ENCODE results near the gene IRF4.

IRF4 gene

DNA sequence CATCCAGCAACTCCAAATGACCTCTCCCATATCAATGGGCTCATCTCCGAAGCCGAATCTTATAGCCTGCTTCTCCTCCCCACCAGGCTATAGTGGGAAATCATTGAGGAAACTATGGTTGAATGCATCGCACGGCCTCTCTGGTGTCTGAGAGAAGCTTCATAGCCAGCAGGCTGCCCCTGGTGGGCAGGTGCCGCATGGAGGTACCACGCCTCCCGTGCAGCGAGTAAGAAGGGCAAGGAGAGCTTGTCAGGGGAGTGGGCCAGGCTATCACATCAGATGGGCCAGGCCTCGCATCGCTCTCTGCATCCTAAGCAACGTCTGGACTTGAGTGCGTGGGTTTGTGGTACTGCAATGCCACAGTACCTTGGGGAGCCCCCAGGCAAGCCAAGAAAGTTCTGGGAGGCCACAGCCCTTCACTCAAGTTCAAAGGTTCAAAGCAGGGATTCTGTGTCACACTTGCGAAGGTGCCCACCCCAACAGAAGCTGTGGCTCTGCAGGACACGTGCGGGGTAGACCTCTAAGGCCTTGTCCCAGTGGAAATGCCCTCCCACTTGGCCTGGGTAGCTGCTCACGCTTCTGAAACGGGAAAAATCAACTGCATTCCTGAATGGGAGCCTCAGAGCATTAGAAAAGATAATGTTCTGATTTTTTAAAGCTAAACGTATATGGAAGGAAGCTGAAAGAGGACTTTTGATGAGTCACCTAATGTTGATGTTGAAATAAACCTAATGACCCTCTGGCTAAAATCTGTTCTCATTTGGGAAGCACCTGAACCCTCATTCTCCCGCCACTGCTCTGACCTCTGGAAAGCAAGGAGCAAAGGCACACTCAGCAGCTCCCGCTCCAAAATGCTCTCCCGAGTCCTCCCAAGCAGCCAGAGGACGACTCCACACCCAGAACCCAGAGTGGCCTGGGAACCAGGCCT, 8.4 kb upstream of the IRF4 start:
- no peak for DNase-seq

DNA sequence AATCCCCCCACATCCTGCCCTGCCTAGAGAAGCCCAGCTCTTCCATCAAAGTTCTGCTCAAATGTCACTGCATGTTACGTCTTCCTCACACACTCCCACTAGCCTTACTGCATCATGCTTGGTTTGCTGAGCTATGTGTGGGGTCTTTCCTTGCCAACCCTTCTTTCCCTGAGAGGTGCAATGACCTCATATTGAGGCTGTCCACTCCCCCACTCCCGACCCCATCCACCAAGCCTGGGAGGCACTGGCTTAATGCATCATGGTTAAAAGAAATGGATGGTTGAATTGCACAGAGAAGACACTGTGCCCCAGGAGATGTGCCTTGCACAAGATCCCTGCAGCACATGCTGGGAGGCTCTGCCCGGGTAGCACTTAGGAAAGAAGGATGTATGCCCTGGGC, 7.7 kb upstream of the IRF4 start:
- no peak for DNase-seq

DNA sequence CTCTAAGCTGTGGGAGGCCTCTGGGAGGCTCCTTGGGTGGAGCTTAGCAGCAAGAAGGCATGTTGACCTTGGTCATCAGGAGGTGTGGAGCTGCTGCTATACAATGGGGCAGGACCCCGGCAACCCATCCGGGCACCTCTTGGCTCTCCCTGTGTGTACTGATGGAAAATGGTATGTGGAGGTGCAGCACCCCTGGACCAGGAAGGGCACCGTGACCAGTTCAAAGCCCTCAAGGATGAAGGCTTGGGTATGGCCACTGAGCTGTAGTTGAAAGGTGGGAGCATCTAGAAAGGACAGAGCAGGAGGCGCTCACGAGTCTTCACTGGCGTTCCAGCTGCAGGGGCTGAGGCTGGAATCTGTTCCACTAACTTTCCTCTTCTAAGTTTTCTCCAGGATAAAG, 6.7 kb upstream of the IRF4 start:
- no peak for DNase-seq

DNA sequence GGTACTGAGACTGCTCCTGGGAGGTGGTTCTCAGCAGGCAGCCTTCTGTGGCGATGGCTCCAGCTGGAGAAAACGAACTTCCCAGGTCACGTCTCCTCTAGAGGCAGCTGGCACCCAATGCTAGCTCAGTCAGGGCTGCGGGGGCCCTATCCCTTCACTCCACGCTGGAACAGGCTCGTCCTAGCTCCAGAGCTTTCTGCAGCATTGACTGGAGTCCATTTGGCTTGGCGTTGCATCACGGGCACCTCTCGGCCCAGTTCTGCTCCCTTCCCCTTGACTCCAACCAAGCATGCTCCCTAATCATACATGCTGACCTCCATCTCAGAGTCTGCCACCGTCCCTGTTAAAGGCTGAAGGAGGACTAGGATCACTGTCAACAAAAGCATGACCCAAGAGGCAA, 5.9 kb upstream of the IRF4 start:
- DNase-seq, result no peak

DNA sequence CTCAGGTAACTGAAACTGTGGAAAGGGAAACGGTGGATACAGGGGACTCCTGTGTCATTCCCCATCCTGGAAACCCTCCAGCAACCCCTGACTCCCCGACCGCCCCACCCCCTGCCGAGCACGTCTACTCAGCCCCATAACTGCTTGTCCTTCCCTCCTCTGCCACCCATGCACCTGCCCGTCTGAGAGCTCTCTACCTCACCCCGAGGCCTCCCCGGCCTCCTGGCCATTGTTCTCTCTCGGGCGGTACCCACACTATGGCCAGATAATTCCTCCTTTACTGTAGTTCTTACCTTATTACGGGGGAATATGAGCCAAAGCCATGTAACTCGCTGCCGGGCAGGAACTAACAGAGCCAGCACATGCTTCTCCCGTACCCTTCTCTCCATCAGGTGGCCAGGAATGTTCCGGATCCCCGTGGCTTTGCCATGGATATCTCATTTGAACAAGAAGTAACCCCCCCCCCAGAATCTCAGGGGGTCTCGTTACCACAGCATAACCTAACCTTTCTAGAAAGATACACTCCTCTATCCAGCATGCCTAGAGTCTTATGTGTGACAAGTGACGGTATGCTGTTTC, 4.8 kb upstream of the IRF4 start:
- no peak for DNase-seq

DNA sequence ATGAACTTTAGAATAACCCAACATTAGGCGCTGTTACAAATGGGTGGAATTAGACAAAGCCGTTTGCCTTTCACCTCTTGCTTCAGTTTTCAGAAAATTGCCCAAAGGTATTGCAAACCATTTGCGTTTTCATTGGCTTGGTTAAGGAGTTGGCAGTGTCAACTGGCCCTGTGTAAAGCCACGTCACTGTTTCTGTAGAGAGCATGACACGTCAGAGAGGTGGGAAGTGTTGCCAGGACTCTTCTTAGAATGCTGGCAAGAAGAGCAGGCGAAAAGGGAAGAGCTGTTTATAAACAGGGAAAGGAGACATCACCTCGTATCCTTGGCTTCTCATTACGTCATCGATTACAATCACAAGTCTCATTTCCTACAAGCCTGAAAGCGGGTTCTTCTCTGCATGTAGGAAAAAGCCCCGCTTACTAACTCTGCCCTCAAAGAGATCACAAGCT, 4.2 kb upstream of the IRF4 start:
- no peak for DNase-seq

DNA sequence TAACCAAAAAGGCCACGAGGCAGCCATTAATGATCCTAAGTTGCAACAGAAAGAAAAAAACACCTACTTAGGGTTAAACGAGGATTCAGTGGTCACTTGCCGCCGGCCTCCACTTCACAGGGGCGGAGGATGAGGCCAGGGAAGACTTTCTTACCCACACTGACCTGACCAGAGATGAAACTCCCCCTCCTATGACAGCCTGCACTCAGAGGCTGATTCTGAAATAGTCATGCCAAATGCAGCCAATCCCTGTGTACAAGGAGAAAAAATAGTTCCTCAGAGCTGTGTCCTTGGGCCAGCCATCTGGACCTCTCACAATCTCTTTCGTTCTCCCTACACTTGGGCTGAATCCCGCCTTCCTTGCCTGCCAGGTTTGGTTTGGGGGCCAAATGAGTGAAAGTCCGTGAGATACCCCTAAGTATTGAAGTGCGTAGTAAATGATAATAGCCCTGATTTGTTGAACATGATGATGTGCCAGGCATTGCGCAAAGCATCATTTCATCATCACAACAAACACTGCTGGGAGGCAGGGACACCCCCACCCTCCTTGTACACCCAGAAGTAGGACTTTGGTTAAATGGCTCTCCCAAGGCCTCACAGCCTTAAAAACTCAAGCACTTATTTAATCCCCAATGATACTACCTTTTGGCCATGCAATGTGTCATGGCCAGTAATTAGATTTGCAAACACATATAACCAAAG, 3.2 kb upstream of the IRF4 start:
- no peak for DNase-seq

DNA sequence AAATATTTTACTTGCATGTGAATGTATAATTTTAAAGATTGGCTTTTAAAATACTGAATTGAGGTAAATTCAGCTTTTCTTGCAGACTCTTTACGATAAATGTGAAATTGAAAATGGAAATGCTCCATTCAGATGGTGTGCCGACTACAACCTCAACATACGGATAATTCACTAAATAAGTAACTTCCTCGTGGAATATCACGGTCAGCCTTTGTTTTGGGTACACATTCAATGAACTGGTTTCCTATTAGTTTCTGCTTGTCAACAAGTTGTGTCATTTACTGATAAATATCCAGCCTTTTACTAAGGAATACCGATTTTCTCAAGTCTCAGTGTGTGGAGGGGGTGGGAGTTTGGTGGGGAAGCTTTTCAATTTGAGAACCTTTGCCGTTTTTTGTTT, 2.4 kb upstream of the IRF4 start:
- no peak for DNase-seq

DNA sequence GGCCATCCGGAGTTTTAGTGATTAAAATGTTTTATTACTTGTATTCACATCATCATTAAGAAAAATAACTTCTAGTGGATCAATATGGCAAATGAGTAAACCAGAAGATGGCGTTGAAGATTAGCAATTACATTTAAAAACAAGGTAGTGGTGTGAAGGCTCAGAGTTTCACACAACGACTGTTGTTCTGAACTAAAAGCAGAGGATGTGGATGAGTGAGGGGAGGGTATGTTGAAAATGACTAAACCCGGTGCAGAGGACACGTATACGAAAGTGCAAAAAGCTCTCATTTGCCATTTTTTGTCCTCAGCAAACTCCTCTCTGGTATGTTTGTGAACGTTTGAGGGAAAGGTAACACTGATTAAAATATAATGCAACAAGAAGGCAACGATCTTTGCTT, 1.9 kb upstream of the IRF4 start:
- DNase-seq, result peak in 1 of 2 donors; percentile 61

DNA sequence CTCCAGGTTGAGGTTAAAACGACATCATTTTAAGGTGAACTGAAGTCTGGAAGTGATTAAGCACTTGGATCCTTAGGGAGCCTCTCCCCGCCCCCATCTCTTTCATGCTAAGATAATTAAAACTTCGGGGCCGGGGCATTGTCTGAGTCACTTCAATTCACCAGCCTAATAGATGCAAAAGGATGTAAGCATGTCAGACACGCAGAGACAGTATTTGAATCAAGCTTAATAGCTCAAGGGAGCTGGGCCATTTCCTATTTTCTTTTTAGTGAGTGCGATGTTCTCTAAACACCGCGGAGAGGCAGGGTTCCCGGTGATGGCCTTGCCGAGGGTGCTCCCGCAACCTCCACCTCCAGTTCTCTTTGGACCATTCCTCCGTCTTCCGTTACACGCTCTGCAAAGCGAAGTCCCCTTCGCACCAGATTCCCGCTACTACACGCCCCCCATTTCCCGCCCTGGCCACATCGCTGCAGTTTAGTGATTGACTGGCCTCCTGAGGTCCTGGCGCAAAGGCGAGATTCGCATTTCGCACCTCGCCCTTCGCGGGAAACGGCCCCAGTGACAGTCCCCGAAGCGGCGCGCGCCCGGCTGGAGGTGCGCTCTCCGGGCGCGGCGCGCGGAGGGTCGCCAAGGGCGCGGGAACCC, 516 bp upstream of the IRF4 start:
- DNase-seq, result peak; percentile 34 to 49

DNA sequence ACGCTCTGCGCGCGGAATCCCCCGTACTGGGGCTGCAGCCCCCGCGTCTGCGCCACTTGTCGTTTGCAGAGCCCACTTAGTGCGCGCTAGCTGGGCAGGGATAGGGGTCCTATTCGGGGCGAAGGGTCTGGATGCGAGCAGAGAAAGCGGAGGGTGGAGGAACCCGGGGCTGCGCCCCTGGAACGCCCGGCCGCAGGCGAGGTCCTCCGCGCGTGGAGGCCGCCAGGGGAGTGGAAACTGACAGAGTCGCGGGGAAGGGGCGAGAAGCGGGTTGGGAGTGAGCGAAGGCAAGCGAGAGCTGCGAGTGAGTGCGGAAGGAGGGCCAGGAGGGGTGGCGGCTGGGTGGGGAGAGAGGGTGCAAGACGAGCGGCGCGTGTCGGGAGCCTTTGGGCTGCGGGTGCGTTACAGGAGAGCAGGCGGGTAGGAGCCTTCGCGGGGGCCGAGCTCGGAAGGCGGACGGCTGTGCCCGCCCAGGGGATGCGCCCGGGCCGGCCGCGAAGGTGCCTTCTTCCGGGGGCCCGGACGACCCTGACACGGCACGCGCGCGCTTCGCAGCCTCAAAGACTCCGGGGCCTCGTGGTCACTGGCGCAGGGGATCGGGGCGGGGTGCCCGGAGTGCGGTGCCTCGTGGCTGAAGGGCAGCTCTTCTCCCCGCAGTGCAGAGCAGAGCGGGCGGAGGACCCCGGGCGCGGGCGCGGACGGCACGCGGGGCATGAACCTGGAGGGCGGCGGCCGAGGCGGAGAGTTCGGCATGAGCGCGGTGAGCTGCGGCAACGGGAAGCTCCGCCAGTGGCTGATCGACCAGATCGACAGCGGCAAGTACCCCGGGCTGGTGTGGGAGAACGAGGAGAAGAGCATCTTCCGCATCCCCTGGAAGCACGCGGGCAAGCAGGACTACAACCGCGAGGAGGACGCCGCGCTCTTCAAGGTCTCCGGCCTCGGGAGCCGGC, 1.2 kb downstream of the IRF4 start:
- peak in 1 of 2 donors; percentile 36 for DNase-seq

DNA sequence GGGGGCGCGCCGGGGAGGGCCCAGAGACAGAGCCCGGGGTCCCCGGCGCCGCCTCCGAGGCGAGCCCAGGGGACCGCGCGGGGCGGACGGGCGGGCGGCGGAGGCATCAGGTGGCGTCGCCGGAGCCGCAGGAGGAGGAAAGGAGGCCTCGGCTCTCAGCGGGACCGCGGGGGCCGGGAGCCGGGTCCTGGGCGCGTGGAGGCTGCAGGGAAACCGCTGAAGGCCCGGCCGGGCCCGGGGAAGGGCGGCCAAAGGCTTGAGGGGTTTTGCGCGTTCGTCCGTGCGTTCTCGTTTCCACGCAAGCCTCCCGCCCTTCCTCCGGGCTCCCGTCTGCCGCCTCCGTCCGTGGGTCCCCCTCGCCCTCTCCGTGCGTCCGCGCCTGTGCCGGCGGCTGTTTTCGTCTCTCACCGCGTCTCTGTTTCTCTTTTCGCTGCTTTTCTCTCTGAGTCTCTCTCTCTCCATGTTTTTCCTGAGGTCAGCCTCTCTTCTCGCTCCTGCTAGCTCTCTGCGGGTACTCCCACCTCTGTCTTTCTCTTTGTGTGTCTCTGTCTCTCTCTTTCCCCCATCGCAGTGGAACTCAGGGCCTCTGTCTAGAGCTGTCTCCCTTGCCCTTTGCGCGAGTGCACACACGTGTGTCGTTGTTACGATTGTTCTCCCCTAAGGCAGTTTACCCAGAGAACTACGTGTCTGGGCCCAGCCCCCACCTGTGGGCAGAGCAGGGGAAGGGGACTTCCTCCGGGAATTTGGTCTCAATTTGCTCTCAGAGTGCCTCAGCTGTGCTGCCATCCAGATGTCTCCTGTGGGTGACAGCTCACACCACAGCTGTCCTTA, 2.1 kb downstream of the IRF4 start:
- DNase-seq, result peak in 1 of 2 donors; percentile 24

DNA sequence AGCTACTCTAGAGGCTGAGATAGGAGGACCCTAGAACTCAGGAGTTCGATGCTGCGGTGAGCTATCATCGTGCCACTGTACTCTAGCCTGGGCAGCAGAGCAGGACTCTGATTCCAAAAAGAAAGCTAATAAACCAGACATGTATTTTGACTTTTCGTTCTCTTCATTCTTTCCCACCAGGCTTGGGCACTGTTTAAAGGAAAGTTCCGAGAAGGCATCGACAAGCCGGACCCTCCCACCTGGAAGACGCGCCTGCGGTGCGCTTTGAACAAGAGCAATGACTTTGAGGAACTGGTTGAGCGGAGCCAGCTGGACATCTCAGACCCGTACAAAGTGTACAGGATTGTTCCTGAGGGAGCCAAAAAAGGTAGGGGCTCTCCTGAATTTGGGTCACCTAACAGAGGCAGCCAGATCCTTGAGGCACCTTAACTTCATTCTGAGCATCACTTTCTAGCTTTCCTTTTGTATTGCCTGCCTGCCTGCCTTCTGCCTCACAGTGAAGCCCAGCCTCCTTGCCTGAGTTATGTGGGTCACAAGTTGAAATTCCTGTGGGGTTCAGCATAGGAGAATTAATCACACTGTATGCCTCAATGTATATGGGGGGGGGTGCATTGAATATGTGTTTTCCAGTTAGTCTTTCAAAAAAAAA, 3.2 kb downstream of the IRF4 start:
- DNase-seq, result no peak

DNA sequence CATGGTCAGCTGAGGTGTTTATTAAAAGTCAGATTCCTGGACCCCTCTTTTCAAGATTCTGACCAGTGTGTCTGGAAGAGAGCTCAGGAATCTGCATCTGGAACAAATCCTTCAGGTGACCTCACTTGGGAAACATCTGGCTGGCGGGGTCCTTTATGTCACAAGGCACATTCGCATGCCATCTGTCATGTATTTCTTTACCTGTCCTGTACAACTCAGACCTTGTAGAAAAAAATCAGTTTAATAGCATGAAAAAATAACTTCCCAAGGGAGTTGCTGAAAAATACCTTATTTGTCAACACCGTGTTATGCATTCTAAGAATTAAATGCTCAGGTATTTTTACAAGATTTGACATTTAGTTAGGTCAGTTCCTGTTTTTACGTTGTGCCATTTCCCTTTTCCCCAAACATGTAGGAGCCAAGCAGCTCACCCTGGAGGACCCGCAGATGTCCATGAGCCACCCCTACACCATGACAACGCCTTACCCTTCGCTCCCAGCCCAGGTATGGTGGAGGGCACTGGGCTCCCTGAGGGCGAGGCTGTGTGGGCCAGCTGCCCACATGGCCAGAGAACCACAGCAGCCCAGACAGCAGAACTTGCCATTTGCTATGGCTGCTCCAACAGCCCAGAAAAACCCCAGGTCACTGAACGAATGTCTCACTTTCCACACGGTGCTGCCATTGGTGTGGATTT, 4.0 kb downstream of the IRF4 start:
- DNase-seq, result no peak

DNA sequence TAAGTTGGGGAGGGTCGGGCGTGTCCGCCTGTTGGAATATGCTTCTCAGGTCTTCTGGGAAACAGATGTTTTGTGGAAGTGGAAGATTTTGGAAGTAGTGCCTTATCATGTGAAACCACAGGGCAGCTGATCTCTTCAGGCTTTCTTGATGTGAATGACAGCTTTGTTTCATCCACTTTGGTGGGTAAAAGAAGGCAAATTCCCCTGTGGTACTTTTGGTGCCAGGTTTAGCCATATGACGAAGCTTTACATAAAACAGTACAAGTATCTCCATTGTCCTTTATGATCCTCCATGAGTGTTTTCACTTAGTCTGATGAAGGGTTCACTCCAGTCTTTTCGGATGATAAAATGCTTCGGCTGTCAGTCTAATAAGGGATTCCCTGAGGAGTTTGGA, 4.6 kb downstream of the IRF4 start:
- DNase-seq, result no peak

DNA sequence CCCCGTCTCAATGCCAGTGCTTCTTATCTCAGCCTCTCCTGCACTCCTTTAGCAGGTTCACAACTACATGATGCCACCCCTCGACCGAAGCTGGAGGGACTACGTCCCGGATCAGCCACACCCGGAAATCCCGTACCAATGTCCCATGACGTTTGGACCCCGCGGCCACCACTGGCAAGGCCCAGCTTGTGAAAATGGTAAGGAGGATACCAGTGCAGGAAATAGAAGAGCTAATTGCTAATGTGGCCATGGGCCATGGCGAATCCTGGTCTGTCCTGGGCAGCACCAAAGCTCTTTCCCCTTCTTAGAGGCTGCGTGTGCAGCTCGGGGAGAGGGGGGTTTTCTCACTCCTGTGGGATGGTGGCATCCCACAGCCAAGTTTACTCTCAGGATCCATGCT, 5.5 kb downstream of the IRF4 start:
- no peak for DNase-seq

DNA sequence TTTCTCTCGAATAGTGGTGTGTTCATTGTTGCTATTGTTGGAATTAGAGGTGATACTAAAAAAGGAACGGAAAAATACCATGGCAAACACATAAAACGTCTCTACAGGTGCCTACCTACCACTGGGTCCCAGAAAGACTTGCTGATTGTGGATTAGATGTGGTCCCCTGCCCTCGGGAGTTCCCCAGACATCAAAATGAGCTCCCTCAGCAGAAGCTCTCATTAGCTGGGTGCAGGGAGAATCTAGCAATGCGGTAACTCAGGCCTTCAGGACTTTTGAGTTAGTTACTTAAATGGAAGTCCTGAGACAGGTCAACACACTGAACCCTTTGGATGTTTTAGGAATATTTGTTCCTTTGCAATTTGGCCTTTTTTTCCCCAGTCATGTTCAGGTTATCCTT, 6.1 kb downstream of the IRF4 start:
- no peak for DNase-seq

DNA sequence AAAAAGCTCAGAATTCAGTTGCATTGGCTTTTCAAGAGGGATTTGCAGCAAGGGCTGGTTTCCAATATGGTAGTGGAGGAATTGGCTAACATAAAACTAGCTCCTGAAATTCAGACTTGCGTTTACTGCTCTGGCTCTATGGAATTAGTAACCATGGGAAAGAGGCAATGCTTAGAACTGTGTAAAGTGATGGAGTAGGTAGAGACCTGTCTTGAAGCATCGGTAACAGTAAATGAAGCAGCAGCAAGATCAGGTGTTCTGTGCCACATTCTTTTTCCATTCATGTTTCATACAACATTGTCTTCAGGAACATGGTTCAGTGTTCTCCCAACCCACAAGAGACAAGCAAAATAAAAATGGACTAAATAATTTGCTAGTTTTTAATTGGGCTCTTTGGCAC, 6.5 kb downstream of the IRF4 start:
- DNase-seq, result no peak

DNA sequence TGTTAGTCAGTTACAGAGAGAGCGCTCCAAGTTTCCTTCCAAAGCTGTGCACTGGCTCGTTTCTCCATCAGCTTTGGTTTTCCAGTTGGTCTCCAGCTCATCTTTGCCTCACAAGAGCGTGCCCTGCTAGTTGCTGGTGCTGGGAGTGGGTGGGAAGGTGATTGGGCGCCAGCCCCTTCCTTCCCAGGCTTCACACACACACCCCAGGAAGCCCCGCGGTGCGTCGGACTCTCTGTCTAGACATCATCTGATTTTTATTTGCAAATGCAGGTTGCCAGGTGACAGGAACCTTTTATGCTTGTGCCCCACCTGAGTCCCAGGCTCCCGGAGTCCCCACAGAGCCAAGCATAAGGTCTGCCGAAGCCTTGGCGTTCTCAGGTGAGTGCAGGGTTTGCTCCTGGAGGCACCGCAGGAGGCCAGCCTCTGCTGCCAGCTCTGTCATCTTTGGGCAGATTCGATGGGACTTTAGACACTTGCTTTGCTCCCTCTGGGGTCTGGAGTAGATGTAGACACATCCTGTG, 7.1 kb downstream of the IRF4 start:
- DNase-seq, result peak in 1 of 2 donors; percentile 7
